Fibroblast of villous mesenchyme (primary cell): ENCODE data around the gene CDC37. TPM values are rescaled to one million over a fixed set of nuclear protein-coding genes. Genes with fewer than 3 reads are reported as not detected.

Experiments used
- DNase-seq: peaks from one replicate; pipeline ENCODE4 v3.0.0-alpha.2; 2010; ENCODE audit warnings: low read depth
- H3K4me3 ChIP-seq: 2 replicates; pipeline ENCODE4 v1.5.1; 2011; ENCODE audit warnings: low read depth, mild to moderate bottlenecking, low read length
- CTCF ChIP-seq: IDR thresholded peaks from 2 replicates; pipeline ENCODE4 v1.5.1; 2012; ENCODE audit warnings: low read depth, mild to moderate bottlenecking, low read length; ENCODE audit not compliant: insufficient read depth
- total RNA-seq: library from RNA; depleted of rRNA; stranded (reverse); fragments of >200 nt; gene quantifications from 2 replicates; pipeline ENCODE4 v1.2.3, GENCODE V29; 2012

Gene CDC37
- total RNA-seq, 1 donor: 164 TPM

- no peak for TF ChIP-seq CTCF
- peak; percentile 76 for DNase-seq
- peak overlapping the region; percentile 49 for H3K4me3 ChIP-seq
Measured at GRCh38 chr19:10419646-10420443, 16.5 kb upstream of the CDC37 start.

- DNase-seq: no peak
Measured at GRCh38 chr19:10419200-10419645, 15.9 kb upstream of the CDC37 start.

GRCh38 chr19:10418485-10419199 is 15.3 kb upstream of the CDC37 start:
- TF ChIP-seq CTCF: peak; percentile 15
- DNase-seq: no peak
- H3K4me3 ChIP-seq: peak overlapping the region; percentile 49

More at GRCh38 chr19:10419200-10419645, 15.9 kb upstream of the CDC37 start:
- no peak for TF ChIP-seq CTCF
- peak overlapping the region; percentile 49 for H3K4me3 ChIP-seq

GRCh38 chr19:10418235-10418484 is 14.8 kb upstream of the CDC37 start:
- DNase-seq: no peak
- H3K4me3 ChIP-seq: no peak overlapping the region
- TF ChIP-seq CTCF: no peak

- TF ChIP-seq CTCF: no peak
- DNase-seq: no peak
- H3K4me3 ChIP-seq: no peak overlapping the region
Measured at GRCh38 chr19:10417541-10418234, 14.3 kb upstream of the CDC37 start.

GRCh38 chr19:10416380-10417257 is 13.3 kb upstream of the CDC37 start:
- peak; percentile 71 for TF ChIP-seq CTCF
- peak overlapping the region; percentile 72 for H3K4me3 ChIP-seq
- DNase-seq: peak; percentile 89
